Pancreas (tissue), 10 donors: ENCODE results near the gene RALB. TPM values are rescaled to one million over a fixed set of nuclear protein-coding genes. Genes with fewer than 3 reads are reported as not detected.

Experiments
- ATAC-seq, 4 donors: fragments of 200-7000 bp; cut with Tn5 transposase; one replicate each; pipeline versions ENCODE4 v1.8.0 to v1.9.1; 2020; ENCODE audit warnings: mild to moderate bottlenecking in 4 of 4, moderate library complexity in 4 of 4
- DNase-seq, 6 donors: peaks; one replicate each; pipeline ENCODE4 v3.0.0-alpha.2; 2020
- FAIRE-seq: peaks from 2 replicates; lab custom pipeline; 2012; peaks lifted over from hg19 to GRCh38; lab: Jason Lieb, UNC
- H3K27ac ChIP-seq, 4 donors: fragments of 200-600 bp; sonication (generic); 1 replicate in 3 of 4; 2 replicates in 1 of 4; pipeline versions ENCODE4 v1.5.0 to v1.8.0; 2020
- H3K27me3 ChIP-seq, 4 donors: fragments of 200-600 bp; one replicate each; pipeline ENCODE4 v1.8.0; 2021
- H3K36me3 ChIP-seq, 3 donors: fragments of 200-600 bp; sonication (generic) in 1 of 3; one replicate each; pipeline versions ENCODE4 v1.5.0 to v1.8.0; 2020 to 2021
- H3K4me1 ChIP-seq, 3 donors: fragments of 200-600 bp; one replicate each; pipeline ENCODE4 v1.8.0; 2021
- H3K4me3 ChIP-seq, 4 donors: fragments of 200-600 bp; sonication (generic) in 2 of 4; one replicate each; pipeline versions ENCODE4 v1.5.0 to v1.8.0; 2020 to 2021
- H3K9me3 ChIP-seq, 4 donors: fragments of 200-600 bp; one replicate each; pipeline ENCODE4 v1.8.0; 2021
- WGBS, 2 donors: extraction: QIAGEN DNeasy Blood & Tissue Kit; methylation state at CpG; one replicate each; pipeline ENCODE4 v1.1.7; 2013; 5-methylcytosine and 5-hydroxymethylcytosine counted together
- intact Hi-C, 3 donors: fragments of 100-400 bp; cut with DNase I; formaldehyde crosslinking; loops; one replicate each; pipeline versions ENCODE4 v1.11.1 to v1.14.2; 2022
- polyA plus RNA-seq, 2 donors: library from polyadenylated mRNA; stranded (reverse); fragments of 200-250 nt; gene quantifications; one replicate each; pipeline ENCODE4 v1.2.3, GENCODE V29; 2013
- total RNA-seq, 6 donors: library from RNA; stranded (reverse); fragmentation: NEBNext Ultra II Directional in 4 of 6; extraction: Animal tissue kit (Norgen Biotek cat#: 25700) in 4 of 6; gene quantifications; one replicate each; pipeline versions ENCODE4 v1.2.1 to v1.2.4, GENCODE V29; 2021 to 2023
- TF ChIP-seq, protein P1 (sequence below), 4 donors: fragments of 200-600 bp; sonication (generic) in 3 of 4; IDR thresholded peaks; one replicate each; pipeline versions ENCODE4 v1.5.0 to v1.8.0; 2021; ENCODE audit warnings: antibody characterized with exemption in 4 of 4
- donor health status: healthy with polysubstance abuse.
- donor health status: DM: no; HTN: no; CAD: no; lungs with moderate emphysema.
- donor health status: DM: no; HTN: no; CAD: no.
- donor health status: control.
- donor health status: control.
- donor health status: Bipolar disorder and iron deficiency.
- donor health status: DM: yes; HTN: yes; CAD: no.
- donor health status: DM: no; HTN: no; CAD: no.
- donor health status: DM: no; HTN: no; CAD: no.
- donor health status: DM: yes; HTN: yes; CAD: no.

RALB gene
- total and polyA plus RNA-seq, 8 donors, result 9.8 to 24.2 (median 15.4) TPM

DNA sequence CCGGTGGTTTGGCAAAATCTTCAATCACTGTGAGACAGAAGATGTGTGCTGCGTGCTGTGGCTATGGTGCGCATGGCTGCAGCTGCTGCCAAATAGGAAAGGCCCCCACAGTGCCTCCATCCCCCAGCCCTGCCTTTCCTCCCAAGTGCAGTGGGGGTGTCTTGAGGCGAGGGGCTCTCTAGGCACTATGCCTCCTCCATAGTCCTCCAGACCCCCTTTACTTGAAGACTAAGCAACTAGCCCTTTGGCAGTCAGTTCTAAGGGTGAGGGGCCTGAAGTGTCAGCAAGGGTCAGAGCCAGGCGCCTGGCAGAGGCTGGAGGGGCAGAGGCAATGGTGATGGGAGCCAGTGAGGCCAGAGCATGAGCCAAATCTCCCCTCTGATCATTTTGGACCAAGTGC, 15.9 kb upstream of the RALB start:
- Histone ChIP-seq H3K27me3 (no peaks in the 10 kb centered on the region), H3K4me1 (no peaks in the 10 kb centered on the region), H3K9me3 (no peaks in the 10 kb centered on the region), H3K27ac (no peak overlapping the region), H3K4me3 (no peak overlapping the region), H3K36me3 (no peaks in the 10 kb centered on the region)
- ATAC-seq, result no peak
- intact Hi-C loops, result no loop called here
- FAIRE-seq, result no peak
- 82 to 86% methylated on average over 5 of the region's 5 CpGs for WGBS, 2 donors
- TF ChIP-seq, protein P1, sequence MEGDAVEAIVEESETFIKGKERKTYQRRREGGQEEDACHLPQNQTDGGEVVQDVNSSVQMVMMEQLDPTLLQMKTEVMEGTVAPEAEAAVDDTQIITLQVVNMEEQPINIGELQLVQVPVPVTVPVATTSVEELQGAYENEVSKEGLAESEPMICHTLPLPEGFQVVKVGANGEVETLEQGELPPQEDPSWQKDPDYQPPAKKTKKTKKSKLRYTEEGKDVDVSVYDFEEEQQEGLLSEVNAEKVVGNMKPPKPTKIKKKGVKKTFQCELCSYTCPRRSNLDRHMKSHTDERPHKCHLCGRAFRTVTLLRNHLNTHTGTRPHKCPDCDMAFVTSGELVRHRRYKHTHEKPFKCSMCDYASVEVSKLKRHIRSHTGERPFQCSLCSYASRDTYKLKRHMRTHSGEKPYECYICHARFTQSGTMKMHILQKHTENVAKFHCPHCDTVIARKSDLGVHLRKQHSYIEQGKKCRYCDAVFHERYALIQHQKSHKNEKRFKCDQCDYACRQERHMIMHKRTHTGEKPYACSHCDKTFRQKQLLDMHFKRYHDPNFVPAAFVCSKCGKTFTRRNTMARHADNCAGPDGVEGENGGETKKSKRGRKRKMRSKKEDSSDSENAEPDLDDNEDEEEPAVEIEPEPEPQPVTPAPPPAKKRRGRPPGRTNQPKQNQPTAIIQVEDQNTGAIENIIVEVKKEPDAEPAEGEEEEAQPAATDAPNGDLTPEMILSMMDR (IDR thresholded peaks at IDR 0.05), result no peak
- DNase-seq, result peak in 1 of 6 donors; percentile 24

DNA sequence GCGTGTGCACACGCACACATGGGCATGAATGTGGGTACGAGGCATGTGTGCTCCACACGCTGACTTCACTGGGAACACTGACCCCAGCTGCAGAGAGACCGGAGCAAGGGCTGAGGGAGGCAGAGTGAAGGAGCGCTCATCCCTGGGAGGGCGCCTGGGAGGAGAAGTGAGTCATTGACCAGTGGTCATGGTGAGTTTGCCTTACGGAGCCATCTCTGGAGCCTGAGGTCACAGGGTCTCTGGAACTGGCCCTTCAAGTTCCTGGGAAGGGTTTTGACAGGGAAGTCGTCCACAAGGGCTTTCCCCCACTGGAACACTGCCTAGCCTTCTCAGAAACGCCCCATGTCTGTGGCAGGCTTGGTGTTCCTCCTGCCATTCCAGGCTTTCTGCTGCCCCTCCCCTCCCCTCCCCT, 15.2 kb upstream of the RALB start:
- no peaks in the 10 kb centered on the region for H3K4me1 ChIP-seq
- peak in 1 of 6 donors; percentile 39 for DNase-seq
- TF ChIP-seq, protein P1 (IDR thresholded peaks at IDR 0.05), result no peak
- FAIRE-seq, result no peak
- 80 to 82% methylated on average over 10 of the region's 10 CpGs for WGBS, 2 donors
- intact Hi-C loops, result no loop called here
- H3K4me3 ChIP-seq, result no peak overlapping the region
- H3K9me3 ChIP-seq, result no peaks in the 10 kb centered on the region
- no peak overlapping the region for H3K27ac ChIP-seq
- no peaks in the 10 kb centered on the region for H3K36me3 ChIP-seq
- no peaks in the 10 kb centered on the region for H3K27me3 ChIP-seq
- ATAC-seq, result peak in 2 of 4 donors; percentile 21 to 32

DNA sequence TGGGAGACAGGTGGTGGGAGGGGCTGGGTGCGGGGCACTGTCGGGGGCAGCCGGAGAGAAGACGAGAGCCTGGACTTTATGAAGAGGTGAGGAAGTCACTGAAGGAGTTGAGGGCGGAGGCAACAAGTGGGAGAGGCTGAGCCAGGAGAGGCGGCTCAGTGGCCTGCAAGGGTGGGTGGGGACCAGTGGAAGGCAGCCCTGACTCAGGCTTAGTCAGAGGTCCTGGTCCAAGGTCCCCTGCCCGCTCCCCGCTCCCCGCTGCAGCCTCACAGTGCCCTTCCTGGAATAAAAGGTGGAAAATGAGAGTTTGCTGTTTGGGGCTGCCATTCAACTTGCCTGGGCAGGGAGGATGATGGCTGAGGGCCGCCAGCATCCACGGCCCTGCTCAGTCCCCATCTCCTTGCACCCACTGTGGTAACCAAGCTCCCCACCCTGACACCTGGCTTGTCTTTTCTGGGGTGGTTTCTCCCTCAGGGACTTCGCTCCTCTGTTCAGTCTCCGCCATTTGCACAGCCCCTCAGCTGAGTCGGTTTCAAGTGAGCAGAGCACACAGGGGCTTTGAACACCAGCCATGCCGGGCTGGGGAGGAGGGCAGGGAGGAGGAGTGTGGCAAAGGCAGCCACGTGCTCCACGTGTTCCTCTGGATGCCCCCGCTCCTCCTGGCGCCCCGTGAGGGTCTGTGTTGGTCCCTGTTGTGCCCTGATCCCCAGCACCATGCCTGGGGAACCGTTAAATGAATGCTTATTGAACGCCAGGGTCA, 13.7 kb upstream of the RALB start:
- Histone ChIP-seq H3K27ac (no peak overlapping the region), H3K4me1 (no peaks in the 10 kb centered on the region), H3K27me3 (no peaks in the 10 kb centered on the region), H3K9me3 (no peaks in the 10 kb centered on the region), H3K36me3 (no peaks in the 10 kb centered on the region), H3K4me3 (no peak overlapping the region)
- peak in 3 of 4 donors; percentile 54 to 71 (median 65) for ATAC-seq
- intact Hi-C loops, result no loop called here
- peak in 1 of 6 donors; percentile 50 for DNase-seq
- WGBS, 2 donors, result 80 to 81% methylated on average over 21 to 22 of the region's 22 CpGs
- no peak for FAIRE-seq
- TF ChIP-seq, protein P1 (IDR thresholded peaks at IDR 0.05), result no peak

DNA sequence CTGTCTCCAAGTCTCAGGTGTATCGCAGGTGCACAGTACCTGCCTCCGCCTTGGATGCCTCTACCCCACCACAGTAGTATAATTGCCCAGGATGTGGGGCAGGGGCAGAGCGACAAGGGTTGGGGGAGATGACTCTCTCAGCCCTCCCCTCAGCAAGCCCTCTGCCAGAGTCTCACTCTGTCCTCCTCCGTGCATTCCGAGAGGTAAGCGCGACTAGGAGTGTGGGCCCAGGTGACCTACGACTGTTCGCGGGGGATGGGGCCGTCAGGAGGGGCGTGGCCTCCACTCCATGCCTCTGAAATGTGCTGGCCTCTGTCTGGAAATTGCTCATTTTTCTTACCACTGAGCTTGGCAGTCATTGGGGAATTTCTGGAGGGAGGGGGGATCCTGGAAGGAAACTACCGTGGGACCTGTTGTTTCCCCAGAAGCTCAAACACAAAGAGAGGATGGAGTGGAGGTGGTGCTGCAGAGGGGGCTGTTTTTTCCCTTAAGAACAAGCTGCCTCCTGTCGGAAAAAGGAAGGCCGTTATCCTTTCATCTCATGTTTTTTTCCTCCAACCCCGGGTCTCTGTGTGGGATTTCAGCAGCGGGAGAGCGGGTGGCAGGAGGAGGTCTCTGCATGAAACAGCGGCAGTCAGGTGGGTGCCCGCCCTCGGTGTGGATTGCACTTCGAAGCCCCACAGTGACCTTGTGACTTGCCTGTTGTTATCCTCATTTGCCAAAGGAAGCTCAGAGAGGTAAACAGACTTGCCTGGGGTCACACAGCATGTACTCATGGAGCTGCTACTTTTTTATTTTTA, 13.0 kb upstream of the RALB start:
- peak; percentile 73 to 82 (median 78) for ATAC-seq
- WGBS, 2 donors, result 40% methylated on average over 22 of the region's 22 CpGs
- no peaks in the 10 kb centered on the region for H3K9me3 ChIP-seq
- FAIRE-seq, result no peak
- DNase-seq, result peak in 4 of 6 donors; percentile 46 to 66 (median 56)
- intact Hi-C loops, result no loop called here
- no peak overlapping the region for H3K27ac ChIP-seq
- no peak overlapping the region for H3K4me3 ChIP-seq
- H3K27me3 ChIP-seq, result no peaks in the 10 kb centered on the region
- H3K36me3 ChIP-seq, result no peaks in the 10 kb centered on the region
- H3K4me1 ChIP-seq, result no peaks in the 10 kb centered on the region
- TF ChIP-seq, protein P1 (IDR thresholded peaks at IDR 0.05), result no peak
